NCI-H1105 (cell line): Measurements from ENCODE around the gene PIEZO2.
"Not testable (repeated sequence)": the region's sequence is repeated elsewhere in the genome, so short reads cannot be mapped to it uniquely, and the experiment has no call there.

ENCODE experiments used
- DNase-seq: peaks from one replicate; lab custom pipeline; 2025; lab: John Stamatoyannopoulos, UW

Gene PIEZO2

GRCh38 chr18:10971717-10972116 lies 177.7 kb downstream of the PIEZO2 start:
- DNase-seq = no peak

DNA sequence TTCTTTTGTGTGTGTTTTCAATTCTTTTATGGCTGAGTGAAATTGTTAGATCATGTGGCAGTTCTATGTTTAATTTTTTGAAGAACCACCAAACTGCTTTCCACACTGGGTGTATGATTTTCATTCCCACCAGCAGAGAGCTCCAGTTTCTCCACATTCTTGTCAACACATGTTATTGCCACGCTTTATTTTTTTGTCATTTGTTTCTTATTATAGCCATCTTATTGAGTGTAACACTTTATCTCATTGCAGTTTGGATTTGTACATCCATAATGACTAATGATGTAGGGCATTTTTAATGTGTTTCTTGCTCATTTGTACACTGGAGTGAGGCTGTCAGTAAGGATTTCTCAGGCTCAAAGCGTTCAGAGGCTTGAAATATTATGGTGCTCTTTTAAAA lies 184.2 kb downstream of the PIEZO2 start:
- DNase-seq = no peak

- DNase-seq = no peak
Observed at GRCh38 chr18:10953672-10954071, 195.7 kb downstream of the PIEZO2 start.

GRCh38 chr18:10951631-10952544 lies 197.5 kb downstream of the PIEZO2 start:
- no peak for DNase-seq

- DNase-seq = no peak
Observed at GRCh38 chr18:10950876-10951630, 198.3 kb downstream of the PIEZO2 start.

GRCh38 chr18:10950080-10950875 lies 199.1 kb downstream of the PIEZO2 start:
- DNase-seq = no peak

GRCh38 chr18:10949655-10950054 lies 199.7 kb downstream of the PIEZO2 start:
- DNase-seq = no peak

DNA sequence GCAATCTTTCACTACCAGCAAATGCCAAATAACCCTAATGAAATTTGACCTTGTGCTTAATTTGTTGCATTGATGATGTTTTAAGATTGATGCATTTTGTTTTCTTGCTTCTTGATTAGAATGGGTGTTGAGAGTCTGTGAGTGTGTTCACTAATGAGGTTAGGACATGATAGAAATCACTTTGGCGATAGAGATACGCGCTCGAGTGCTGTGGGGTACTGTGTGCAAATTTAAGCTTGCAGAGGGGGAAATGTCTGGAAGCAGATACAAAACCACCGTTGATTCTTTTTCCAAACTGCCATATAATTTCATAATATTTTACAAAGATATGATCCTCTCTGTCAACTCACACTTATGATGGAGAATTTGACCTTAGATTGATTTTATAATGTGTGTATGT lies 200.9 kb downstream of the PIEZO2 start:
- no peak for DNase-seq

- DNase-seq = no peak
Observed at GRCh38 chr18:10946058-10946457, 203.3 kb downstream of the PIEZO2 start.

DNA sequence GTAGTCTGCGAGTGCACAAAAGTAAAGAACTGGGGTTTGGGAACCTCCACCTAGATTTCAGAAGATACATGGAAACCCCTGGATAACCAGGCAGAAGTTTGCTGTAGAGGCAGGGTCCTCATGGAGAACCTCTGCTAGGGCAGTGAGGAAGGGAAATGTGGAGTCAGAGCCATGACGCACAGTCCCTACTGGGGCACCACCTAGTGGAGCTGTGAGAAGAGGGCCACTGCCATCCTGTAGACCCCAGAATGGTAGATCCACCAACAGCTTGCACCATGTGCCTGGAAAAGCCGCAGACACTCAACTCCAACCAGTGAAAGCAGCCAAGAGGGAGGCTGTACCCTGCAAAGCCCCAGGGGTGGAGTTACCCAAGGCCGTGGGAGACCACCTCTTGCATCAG lies 206.4 kb downstream of the PIEZO2 start:
- no peak for DNase-seq

DNA sequence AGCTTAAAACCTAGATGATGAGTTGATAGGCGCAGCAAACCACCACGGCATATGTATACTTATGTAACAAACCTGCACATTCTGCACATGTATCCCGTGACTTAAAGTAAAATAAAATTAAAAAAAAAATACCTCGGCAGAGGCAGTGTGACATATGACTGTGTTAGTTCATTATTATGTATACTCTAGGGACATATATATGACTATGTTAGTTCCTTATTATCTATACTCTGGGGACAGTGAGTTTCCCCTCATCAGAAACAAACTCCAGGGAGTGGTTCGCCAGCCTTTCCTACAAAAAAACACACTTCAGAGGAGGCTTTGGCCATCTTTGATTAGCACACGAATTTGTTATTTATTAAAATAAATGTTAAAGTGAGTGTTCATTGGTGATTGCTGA lies 209.5 kb downstream of the PIEZO2 start:
- DNase-seq = no peak

GRCh38 chr18:10937743-10938640 lies 211.4 kb downstream of the PIEZO2 start:
- DNase-seq = no peak

DNA sequence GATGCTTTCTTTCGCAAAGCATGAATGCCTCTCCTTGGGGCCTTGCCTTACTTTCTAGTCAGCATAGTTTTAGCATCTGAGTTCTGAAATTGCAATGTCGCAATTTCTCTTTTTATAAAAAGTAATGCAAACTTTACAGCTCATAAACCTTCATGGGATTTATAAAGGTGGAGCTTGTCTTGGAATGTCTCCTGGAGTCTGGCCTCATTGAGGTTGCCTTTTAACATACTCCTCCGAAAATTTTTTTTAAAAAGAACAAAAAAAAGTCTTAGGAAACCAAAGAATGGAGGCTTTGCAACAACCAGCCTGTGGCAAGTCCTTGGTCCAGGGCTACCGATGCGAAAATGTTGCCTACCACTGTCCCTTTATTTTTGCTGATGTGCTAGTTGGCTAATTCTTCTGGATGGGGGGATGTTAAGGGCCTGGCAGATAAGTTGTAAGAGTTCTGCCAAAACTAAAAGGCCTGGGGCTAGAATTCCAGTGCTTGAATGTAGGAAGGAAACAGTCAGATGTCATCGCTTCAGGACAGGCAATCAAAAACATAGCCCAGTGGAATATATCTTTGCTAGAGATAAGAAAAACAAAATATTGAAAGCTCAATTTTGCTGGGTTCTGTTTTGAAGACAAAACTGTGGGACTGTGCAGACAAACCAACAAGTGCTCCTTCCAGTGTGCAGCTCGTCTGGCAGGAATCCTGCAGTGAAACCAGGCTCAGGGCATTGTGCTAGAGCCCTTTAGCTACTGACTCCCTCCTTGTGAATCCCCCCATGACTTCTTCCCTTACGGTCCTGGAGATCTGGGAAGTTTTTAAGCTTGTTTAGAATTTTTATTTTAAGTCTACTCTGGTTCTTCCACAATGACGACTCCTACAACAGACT lies 213.0 kb downstream of the PIEZO2 start:
- no peak for DNase-seq

GRCh38 chr18:10935588-10935987 lies 213.8 kb downstream of the PIEZO2 start:
- DNase-seq = no peak

- not testable (repeated sequence) for DNase-seq
Observed at GRCh38 chr18:10933648-10934047, 215.7 kb downstream of the PIEZO2 start.

GRCh38 chr18:10930076-10930475 lies 219.3 kb downstream of the PIEZO2 start:
- DNase-seq = no peak

DNA sequence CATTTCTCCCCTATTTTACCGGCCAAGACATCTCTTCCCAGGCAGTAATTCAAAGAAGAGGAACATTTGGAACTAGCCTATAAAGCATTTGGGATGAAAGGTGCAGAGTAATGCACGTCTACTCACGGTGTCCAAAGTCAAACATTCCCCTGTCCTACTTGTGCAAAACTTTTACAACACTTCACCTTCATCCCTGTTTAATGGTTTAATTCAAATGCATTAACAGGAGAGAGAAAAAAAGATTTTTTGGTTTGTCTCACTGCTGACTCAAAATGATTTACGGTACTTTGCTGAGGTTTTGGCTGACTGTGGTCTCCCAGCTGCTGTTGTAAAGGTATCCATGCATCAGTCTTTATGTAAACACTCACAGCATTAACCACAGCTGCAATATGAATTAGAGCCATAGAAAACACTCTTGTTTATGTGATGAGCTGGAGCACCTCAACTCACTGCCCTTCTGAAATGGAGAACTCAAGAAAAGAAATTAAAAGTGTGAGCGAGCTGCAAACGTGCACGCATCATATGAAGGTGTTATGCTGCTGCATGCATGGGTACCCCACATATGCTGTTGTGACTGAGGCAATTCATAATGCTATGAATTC lies 220.5 kb downstream of the PIEZO2 start:
- DNase-seq = no peak

DNA sequence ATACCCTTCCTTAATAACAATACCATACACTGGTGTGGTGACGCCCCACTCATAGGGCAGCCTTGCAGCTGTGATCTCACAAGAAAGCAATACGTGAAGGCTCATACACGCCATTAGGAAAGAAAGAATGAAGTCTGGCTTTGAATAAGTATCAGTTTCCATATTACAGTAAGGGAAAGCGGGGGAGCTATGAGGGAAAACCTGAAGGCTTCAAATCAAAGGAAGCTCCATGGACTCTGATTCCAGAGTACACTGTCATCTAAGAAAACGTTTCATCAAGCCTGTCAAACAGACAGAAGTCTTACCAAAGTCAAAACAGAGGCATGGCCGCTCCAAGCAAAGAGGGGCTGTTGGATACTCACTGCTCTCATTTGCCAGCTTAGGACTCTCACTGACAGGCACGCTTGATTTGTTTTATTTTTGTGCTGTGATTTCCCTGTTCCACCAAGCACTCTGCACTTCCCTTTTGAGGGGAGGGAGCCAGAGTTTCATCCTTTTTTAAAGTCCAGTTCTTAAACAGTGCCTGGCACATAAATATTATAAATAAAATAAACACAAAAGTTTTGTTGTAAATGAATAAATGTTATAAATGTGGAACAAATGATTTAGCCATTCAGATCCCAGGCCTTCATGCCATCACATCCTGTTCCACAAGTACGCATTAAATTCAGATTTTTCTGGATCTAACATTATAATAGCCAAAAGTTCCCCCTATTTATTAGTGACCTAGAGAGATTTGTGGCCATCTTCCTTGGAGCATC lies 221.2 kb downstream of the PIEZO2 start:
- no peak for DNase-seq
